ENCODE measurements around the gene CREBBP. TPM values are rescaled to one million over a fixed set of nuclear protein-coding genes. Genes with fewer than 3 reads are reported as not detected.
A peak's percentile ranks its signal among the peaks of the same experiment; 100 is the strongest.

The CREBBP gene
- total RNA-seq, 1 donor = 28.2 TPM

DNA sequence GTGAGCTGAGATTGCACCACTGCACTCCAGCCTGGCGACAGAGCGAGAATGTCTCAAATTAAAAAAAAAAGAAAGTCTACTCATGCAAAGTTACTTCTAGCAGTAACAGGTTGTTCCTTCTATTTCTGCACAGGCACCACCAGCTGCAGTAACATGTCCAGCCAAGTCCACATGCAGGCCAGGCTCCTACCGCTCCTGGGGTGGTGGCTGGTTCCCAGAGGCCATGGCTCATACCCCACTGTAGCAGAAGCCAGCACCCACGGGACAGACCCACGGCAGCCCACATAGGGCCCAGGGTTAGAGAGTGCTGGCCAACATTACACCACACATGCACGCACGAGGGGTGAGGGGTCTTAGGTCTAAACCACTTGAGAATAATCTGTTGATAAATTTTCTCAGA is 136.5 kb downstream of the CREBBP start:
- H2AFZ ChIP-seq (ENCODE audit: low read length) = no peak overlapping the region
- no peak for DNase-seq (ENCODE audit: insufficient read length, low spot score, missing footprints)
- no peaks in the 10 kb centered on the region for H3K9me3 ChIP-seq (ENCODE audit: low read depth, low read length)
- H4K20me1 ChIP-seq (ENCODE audit: insufficient read depth, low read length) = peaks cover 24% of the 10 kb centered on the region
- H3K27me3 ChIP-seq (ENCODE audit: insufficient read depth, low read length) = no peaks in the 10 kb centered on the region
- no peak overlapping the region for H3K27ac ChIP-seq (ENCODE audit: low read depth, low read length)
- peaks cover 9% of the 10 kb centered on the region for H3K4me1 ChIP-seq (ENCODE audit: insufficient read depth, low read length)
- H3K36me3 ChIP-seq (ENCODE audit: insufficient read depth, low read length) = peaks cover 80% of the 10 kb centered on the region
- no peak overlapping the region for H3K4me3 ChIP-seq (ENCODE audit: insufficient read depth, low read length)
- no peak overlapping the region for H3K4me2 ChIP-seq (ENCODE audit: insufficient read depth, low read length)
- H3K79me2 ChIP-seq (ENCODE audit: insufficient read depth, low read length) = peaks cover 12% of the 10 kb centered on the region
- TF ChIP-seq, protein P1, sequence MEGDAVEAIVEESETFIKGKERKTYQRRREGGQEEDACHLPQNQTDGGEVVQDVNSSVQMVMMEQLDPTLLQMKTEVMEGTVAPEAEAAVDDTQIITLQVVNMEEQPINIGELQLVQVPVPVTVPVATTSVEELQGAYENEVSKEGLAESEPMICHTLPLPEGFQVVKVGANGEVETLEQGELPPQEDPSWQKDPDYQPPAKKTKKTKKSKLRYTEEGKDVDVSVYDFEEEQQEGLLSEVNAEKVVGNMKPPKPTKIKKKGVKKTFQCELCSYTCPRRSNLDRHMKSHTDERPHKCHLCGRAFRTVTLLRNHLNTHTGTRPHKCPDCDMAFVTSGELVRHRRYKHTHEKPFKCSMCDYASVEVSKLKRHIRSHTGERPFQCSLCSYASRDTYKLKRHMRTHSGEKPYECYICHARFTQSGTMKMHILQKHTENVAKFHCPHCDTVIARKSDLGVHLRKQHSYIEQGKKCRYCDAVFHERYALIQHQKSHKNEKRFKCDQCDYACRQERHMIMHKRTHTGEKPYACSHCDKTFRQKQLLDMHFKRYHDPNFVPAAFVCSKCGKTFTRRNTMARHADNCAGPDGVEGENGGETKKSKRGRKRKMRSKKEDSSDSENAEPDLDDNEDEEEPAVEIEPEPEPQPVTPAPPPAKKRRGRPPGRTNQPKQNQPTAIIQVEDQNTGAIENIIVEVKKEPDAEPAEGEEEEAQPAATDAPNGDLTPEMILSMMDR (IDR thresholded peaks at IDR 0.05; ENCODE audit: extremely low read depth, low read depth, low read length) = no peak

DNA sequence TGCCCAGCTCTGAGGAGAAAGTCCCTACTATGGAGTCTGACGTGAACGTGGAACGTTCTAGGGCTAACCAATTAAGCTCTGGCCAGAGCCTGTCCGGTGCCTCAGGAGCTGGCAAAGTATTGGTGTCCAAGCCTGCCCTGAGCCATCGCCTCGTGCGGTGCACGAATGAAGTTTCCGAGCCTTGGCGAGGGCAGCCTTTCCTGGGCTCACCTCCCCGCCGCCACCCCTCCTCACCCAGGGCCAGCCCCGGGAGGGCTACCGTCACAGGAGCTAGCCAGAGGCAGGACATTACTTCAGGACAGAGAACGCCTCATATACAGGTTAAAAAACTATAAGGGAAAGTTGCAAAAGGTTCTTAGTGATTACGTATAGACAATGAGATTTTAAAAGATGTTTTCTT is 139.6 kb downstream of the CREBBP start:
- DNase-seq (ENCODE audit: insufficient read length, low spot score, missing footprints) = peak; percentile 62
- TF ChIP-seq, protein P1 (IDR thresholded peaks at IDR 0.05; ENCODE audit: extremely low read depth, low read depth, low read length) = no peak
- Histone ChIP-seq H3K36me3 (ENCODE audit: insufficient read depth, low read length) (peaks cover 87% of the 10 kb centered on the region), H3K4me3 (ENCODE audit: insufficient read depth, low read length) (no peak overlapping the region), H3K4me1 (ENCODE audit: insufficient read depth, low read length) (peaks cover 7% of the 10 kb centered on the region), H4K20me1 (ENCODE audit: insufficient read depth, low read length) (peaks cover 26% of the 10 kb centered on the region), H3K27me3 (ENCODE audit: insufficient read depth, low read length) (no peaks in the 10 kb centered on the region), H3K4me2 (ENCODE audit: insufficient read depth, low read length) (no peak overlapping the region), H3K27ac (ENCODE audit: low read depth, low read length) (no peak overlapping the region), H3K9me3 (ENCODE audit: low read depth, low read length) (no peaks in the 10 kb centered on the region), H2AFZ (ENCODE audit: low read length) (no peak overlapping the region), H3K79me2 (ENCODE audit: insufficient read depth, low read length) (peaks cover 2% of the 10 kb centered on the region)

DNA sequence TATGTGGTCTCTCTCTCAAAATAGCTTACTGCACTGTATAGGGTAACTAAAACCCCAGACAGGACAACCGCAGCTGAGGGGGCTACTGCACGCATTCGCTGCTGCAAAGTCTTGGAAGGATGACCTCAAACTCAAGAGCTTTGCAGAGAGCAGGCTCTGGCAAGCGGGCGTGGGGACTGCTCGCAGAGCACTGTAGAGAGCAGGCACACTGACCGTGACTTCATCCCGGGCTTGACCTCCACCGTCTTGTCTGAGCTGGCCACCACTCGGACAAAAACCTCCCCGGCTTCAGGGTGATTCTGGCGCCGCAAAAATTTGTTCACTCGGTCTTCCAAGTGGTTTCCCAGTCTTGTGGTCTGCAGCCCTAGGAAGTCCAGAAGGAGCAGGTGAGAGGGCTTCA is 140.3 kb downstream of the CREBBP start:
- H3K36me3 ChIP-seq (ENCODE audit: insufficient read depth, low read length) = peaks cover 88% of the 10 kb centered on the region

DNA sequence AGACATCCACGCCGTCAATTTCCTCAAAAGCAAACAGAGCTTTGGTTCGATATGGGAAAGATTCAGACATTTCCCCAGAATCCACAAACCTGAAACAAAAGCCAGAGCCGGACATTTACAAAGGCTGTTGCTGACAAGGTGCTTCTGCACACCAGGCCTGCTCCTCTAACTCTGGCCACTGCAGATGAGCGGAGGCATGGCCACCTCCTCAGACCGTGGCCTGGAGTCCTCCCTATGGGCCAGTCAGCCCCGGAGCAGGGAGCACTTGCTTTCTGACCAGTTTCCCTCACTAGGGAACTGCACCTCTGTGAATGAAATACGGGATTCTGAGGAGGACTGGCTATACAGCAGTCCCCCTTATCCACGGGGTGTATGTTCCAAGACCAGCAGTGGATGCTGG is 140.9 kb downstream of the CREBBP start:
- H3K9me3 ChIP-seq (ENCODE audit: low read depth, low read length) = no peaks in the 10 kb centered on the region
- no peaks in the 10 kb centered on the region for H3K27me3 ChIP-seq (ENCODE audit: insufficient read depth, low read length)
- H3K4me1 ChIP-seq (ENCODE audit: insufficient read depth, low read length) = no peaks in the 10 kb centered on the region
- no peak overlapping the region for H3K4me3 ChIP-seq (ENCODE audit: insufficient read depth, low read length)
- H3K79me2 ChIP-seq (ENCODE audit: insufficient read depth, low read length) = peaks cover 5% of the 10 kb centered on the region
- H3K36me3 ChIP-seq (ENCODE audit: insufficient read depth, low read length) = peaks cover 88% of the 10 kb centered on the region
- DNase-seq (ENCODE audit: insufficient read length, low spot score, missing footprints) = no peak
- H3K27ac ChIP-seq (ENCODE audit: low read depth, low read length) = no peak overlapping the region
- peaks cover 17% of the 10 kb centered on the region for H4K20me1 ChIP-seq (ENCODE audit: insufficient read depth, low read length)
- no peak overlapping the region for H2AFZ ChIP-seq (ENCODE audit: low read length)
- no peak overlapping the region for H3K4me2 ChIP-seq (ENCODE audit: insufficient read depth, low read length)
- TF ChIP-seq, protein P1 (IDR thresholded peaks at IDR 0.05; ENCODE audit: extremely low read depth, low read depth, low read length) = no peak

More for the DNA sequence above, 140.3 kb downstream of the CREBBP start:
- Histone ChIP-seq H4K20me1 (ENCODE audit: insufficient read depth, low read length) (peaks cover 19% of the 10 kb centered on the region), H2AFZ (ENCODE audit: low read length) (no peak overlapping the region), H3K27me3 (ENCODE audit: insufficient read depth, low read length) (no peaks in the 10 kb centered on the region), H3K9me3 (ENCODE audit: low read depth, low read length) (no peaks in the 10 kb centered on the region), H3K79me2 (ENCODE audit: insufficient read depth, low read length) (peaks cover 2% of the 10 kb centered on the region), H3K27ac (ENCODE audit: low read depth, low read length) (no peak overlapping the region), H3K4me1 (ENCODE audit: insufficient read depth, low read length) (no peaks in the 10 kb centered on the region), H3K4me2 (ENCODE audit: insufficient read depth, low read length) (no peak overlapping the region), H3K4me3 (ENCODE audit: insufficient read depth, low read length) (no peak overlapping the region)
- TF ChIP-seq, protein P1 (IDR thresholded peaks at IDR 0.05; ENCODE audit: extremely low read depth, low read depth, low read length) = no peak
- no peak for DNase-seq (ENCODE audit: insufficient read length, low spot score, missing footprints)

Data from osteoblast (primary cell).